Measurements from ENCODE around the gene TRIP12. TPM values are rescaled to one million over a fixed set of nuclear protein-coding genes. Genes with fewer than 3 reads are reported as not detected.
"Not testable (repeated sequence)": the region's sequence is repeated elsewhere in the genome, so short reads cannot be mapped to it uniquely, and the experiment has no call there.

TRIP12 gene
- total and polyA plus RNA-seq, 10 donors, result 15.3 to 263 (median 189) TPM

DNA sequence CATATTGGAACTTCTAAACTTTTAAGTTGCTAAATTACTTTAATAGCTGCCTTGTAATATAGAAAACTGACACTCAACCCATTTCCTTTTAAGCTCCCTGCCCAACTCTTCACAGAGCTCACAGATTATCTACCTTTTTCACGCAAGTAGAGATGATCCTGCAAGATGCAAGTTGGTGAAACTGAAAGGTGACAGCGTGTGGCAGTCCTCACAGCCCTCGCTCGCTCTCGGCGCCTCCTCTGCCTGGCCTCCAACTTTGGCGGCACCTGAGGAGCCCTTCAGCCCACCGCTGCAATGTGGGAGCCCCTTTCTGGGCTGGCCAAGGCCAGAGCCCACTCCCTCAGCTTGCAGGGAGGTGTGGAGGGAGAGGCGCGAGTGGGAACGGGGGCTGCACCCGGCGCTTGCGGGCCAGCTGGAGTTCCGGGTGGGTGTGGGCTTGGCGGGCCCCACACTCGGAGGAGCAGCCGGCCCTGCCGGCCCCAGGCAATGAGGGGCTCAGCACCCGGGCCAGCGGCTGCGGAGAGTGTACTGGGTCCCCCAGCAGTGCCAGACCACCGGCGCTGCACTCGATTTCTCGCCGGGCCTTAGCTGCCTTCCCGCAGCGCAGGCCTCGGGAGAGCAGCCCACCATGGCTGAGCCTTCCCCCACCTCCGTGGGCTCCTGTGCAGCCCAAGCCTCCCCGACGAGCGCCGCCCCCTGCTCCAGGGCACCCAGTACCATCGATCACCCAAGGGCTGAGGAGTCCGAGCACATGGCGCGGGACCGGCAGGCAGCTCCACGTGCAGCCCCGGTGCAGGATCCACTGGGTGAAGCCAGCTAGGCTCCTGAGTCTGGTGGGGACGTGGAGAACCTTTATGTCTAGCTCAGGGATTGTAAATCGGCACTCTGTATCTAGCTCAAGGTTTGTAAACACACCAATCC lies 71.2 kb downstream of the TRIP12 start:
- Histone ChIP-seq H3K27ac (peak overlapping the region in 3 of 8 donors; percentile 38 to 49 (median 45)), H3K4me1 (peaks cover 8 to 75% (median 42%) of the 10 kb centered on the region in 6 donors), H3K36me3 (peaks cover 0 to 47% (median 12%) of the 10 kb centered on the region in 6 donors)
- H3K4me3 ChIP-seq; H3K9me3 ChIP-seq; intact Hi-C loops (cut with DNase I; ENCODE audit: low total_unique reads); H3K27me3 ChIP-seq (replicated peaks in 1 of 7): not testable (repeated sequence)
- peak in 1 of 3 donors; percentile 65 for TF ChIP-seq POLR2AphosphoS5 (IDR thresholded peaks at IDR 0.05)
- DNase-seq, result peak; percentile 72
- WGBS, 5 donors, result 90 to 97% (median 96%) methylated on average over 26 to 44 of the region's 44 CpGs

DNA sequence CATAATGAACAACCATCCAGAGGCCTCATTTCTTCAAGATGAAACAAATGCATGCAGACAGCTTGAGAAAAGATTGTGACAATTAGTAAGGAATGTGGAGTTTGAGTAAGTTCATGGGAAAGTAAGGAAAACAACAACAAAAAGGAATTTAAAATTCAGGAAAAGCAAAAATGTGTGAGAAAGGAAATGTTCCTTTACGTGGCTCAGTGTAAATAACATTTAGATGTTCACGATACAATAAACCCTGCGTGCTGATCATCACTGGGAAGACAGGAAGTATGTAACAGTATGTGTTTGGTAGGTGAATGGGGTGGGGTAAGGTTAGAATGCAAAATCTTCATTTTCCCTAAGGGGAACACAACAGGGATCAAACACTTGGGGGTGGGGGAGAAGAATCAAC lies 72.7 kb downstream of the TRIP12 start:
- Histone ChIP-seq H3K4me1 (peaks cover 8 to 85% (median 42%) of the 10 kb centered on the region in 6 donors), H3K36me3 (peaks cover 0 to 42% (median 12%) of the 10 kb centered on the region in 6 donors), H3K27me3 (replicated peaks in 1 of 7) (no peaks in the 10 kb centered on the region), H3K9me3 (no peaks in the 10 kb centered on the region), H3K27ac (peak overlapping the region in 1 of 8 donors; percentile 28), H3K4me3 (no peak overlapping the region)
- WGBS, 5 donors, result 75 to 84% (median 81%) methylated on average over 3 of the region's 3 CpGs
- TF ChIP-seq, protein P1, sequence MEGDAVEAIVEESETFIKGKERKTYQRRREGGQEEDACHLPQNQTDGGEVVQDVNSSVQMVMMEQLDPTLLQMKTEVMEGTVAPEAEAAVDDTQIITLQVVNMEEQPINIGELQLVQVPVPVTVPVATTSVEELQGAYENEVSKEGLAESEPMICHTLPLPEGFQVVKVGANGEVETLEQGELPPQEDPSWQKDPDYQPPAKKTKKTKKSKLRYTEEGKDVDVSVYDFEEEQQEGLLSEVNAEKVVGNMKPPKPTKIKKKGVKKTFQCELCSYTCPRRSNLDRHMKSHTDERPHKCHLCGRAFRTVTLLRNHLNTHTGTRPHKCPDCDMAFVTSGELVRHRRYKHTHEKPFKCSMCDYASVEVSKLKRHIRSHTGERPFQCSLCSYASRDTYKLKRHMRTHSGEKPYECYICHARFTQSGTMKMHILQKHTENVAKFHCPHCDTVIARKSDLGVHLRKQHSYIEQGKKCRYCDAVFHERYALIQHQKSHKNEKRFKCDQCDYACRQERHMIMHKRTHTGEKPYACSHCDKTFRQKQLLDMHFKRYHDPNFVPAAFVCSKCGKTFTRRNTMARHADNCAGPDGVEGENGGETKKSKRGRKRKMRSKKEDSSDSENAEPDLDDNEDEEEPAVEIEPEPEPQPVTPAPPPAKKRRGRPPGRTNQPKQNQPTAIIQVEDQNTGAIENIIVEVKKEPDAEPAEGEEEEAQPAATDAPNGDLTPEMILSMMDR (IDR thresholded peaks at IDR 0.05 in 8 of 11, conservative IDR thresholded peaks at IDR 0.05 in 3 of 11), result no peak
- TF ChIP-seq POLR2A (IDR thresholded peaks at IDR 0.05) (no peak), POLR2AphosphoS5 (IDR thresholded peaks at IDR 0.05) (no peak)
- intact Hi-C loops (cut with DNase I; ENCODE audit: low total_unique reads), result loop anchor here (10.0 kb wide), 1 partner anchor 56 kb away; no protein-coding TSS in a partner anchor
- DNase-seq, result no peak

DNA sequence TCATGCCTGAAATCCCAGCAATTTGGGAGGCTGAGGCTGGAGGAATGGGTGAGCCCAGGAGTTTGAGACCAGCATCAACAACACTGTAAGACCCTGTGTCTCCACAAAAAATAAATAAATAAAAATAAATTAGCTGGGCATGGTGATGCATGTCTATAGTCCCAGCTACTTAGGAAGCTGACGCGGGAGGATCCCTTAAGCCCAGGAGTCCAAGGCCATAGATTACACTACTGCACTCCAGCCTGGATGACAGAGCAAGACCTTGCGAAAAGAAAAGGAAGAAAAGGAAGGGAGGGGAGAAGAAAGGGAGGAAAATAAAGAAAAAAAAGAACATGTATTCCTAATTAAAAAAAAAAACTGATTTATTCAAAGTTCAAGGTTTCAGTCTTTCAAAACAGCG lies 78.2 kb downstream of the TRIP12 start:
- intact Hi-C loops (cut with DNase I; ENCODE audit: low total_unique reads), result loop anchor here (10.0 kb wide), 1 partner anchor 61 kb away; no protein-coding TSS in a partner anchor
- Histone ChIP-seq H3K4me3 (no peak overlapping the region), H3K36me3 (peaks cover 0 to 64% (median 24%) of the 10 kb centered on the region in 6 donors), H3K27me3 (replicated peaks in 1 of 7) (no peaks in the 10 kb centered on the region), H3K4me1 (peaks cover 0 to 54% (median 14%) of the 10 kb centered on the region in 6 donors), H3K9me3 (no peaks in the 10 kb centered on the region), H3K27ac (peak overlapping the region in 5 of 8 donors; percentile 4 to 44 (median 19))
- 71 to 84% (median 83%) methylated on average over 4 of the region's 4 CpGs for WGBS, 5 donors
- DNase-seq, result no peak
- TF ChIP-seq, protein P1 (IDR thresholded peaks at IDR 0.05 in 8 of 11, conservative IDR thresholded peaks at IDR 0.05 in 3 of 11), result no peak

DNA sequence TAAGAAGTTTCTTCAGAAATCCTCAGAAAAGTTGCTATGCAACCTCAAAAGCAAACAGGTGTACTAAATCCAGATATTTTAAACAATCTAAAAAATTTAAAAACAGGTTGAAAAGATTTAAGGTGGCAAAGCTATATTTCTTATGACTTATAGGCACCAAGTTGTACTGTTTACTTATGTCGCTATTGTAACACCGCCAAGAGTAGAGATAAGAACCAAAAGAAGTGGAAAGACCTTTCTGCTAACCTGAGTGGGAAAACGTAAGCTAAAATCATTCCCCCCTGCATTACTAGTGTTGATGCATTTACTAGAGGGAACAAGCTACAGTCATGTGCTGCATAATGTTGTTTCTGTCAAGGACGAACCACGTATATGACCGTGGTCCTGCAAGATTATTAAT lies 83.1 kb downstream of the TRIP12 start:
- Histone ChIP-seq H3K9me3 (no peaks in the 10 kb centered on the region), H3K27ac (no peak overlapping the region), H3K4me1 (peaks cover 0 to 52% (median 14%) of the 10 kb centered on the region in 6 donors), H3K4me3 (no peak overlapping the region), H3K36me3 (peaks cover 0 to 92% (median 41%) of the 10 kb centered on the region in 6 donors), H3K27me3 (replicated peaks in 1 of 7) (no peaks in the 10 kb centered on the region)
- DNase-seq, result no peak
- 79 to 82% (median 79%) methylated on average over 6 of the region's 6 CpGs for WGBS, 5 donors
- TF ChIP-seq, protein P1 (IDR thresholded peaks at IDR 0.05 in 8 of 11, conservative IDR thresholded peaks at IDR 0.05 in 3 of 11), result no peak
- no peak for TF ChIP-seq POLR2AphosphoS5 (IDR thresholded peaks at IDR 0.05)
- intact Hi-C loops (cut with DNase I; ENCODE audit: low total_unique reads), result no loop called here
